NCI-H2107 (cell line): ENCODE results near the gene RAB4B.
"Not testable (repeated sequence)": the region's sequence is repeated elsewhere in the genome, so short reads cannot be mapped to it uniquely, and the experiment has no call there.

Source experiments
- DNase-seq: peaks from one replicate; lab custom pipeline; 2025; lab: John Stamatoyannopoulos, UW

RAB4B gene, protein sequence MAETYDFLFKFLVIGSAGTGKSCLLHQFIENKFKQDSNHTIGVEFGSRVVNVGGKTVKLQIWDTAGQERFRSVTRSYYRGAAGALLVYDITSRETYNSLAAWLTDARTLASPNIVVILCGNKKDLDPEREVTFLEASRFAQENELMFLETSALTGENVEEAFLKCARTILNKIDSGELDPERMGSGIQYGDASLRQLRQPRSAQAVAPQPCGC

DNA sequence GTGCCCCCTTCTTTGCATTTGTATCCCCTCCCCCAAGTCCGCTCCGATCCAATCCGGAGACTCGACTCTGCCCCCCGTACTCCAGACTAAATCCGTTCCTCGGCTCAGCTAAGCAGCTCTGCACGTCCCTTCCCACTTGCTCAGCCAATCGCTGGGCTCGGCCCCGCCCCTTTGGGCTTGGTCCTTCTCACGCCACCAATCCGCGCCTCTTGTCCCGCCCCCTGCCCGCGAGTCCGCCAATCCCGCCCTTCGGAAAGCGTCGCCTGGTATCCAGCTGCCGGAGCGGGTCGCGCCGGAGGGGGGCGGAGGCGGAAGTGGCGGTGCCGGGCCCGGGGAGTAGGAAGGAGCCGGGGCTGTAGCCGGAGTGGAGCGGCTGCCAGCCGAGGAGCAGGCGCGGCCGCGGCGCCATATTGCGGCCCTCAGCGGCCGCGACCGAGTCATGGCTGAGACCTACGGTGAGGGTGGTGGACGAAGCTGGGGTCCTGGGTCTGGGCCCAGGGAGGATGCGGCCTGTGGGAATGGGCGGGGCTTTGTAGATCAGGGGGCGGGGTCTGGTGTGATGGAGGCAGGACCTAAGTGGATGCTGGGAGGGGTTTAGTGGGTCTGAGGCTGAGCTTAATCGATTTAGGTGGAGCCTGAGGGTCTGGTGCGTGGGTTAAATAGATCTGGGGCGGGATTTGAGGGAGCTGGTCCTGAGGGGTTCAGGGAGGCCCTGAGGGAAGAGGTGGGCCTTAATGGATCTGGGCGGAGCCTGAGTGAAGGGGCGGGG is at the start of gene RAB4B:
Gene RAB4B (plus strand): TSS at position 311 of the 769 bp plus-strand sequence. CDS start 129 bp downstream, at position 440.
- DNase-seq = peak; percentile 98

DNA sequence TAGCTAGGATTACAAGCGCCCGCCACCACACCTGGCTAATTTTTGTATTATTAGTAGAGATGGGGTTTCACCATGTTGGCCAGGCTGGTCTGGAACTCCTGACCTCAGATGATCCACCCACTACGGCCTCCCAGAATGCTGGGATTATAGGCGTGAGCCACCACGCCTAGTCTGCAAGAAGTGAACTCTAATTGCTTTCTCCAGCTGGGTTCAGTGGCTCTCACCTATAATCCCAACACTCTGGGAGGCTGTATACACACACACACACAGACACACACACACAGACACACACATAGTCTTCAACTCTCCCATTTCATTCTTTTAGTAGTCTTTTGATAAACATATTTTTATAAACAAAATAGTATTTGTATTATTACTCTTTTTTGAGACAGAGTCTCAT is 48.0 kb upstream of the RAB4B start:
- not testable (repeated sequence) for DNase-seq

DNA sequence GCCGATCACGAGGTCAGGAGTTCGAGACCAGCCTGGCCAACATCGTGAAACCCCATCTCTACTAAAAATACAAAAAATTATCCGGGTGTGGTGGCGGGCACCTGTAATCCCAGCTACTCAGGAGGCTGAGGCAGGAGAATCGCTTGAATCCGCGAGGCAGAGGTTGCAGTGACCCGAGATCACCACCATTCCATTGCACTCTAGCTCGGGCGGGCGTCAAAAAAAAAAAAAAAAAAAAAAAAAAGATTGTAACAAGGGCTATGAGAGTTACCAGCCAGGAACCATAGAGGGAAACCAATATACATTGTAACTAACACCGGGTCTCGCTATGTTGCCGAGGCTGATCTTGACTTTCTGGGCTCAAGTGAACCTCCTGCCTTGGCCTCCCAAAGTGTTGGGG is 45.7 kb upstream of the RAB4B start:
- DNase-seq = not testable (repeated sequence)

DNA sequence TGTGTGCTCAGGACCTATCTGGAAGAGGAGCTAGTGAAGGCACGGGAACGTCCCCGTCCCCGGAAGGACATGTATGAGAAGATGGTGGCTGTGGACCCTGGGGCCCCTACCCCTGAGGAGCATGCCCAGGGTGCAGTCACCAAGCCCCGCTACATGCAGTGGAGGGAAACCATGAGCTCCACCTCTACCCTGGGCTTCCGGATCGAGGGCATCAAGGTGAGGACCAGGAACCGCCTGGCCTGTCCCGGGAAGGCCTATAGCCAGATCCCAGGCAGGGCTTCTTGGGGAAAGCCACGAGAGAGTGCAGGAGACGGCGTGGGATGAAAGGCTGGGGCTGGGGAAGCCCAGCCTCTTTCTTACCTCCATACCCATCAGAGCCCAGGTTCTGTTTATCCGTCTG is 44.9 kb upstream of the RAB4B start:
- DNase-seq = no peak

DNA sequence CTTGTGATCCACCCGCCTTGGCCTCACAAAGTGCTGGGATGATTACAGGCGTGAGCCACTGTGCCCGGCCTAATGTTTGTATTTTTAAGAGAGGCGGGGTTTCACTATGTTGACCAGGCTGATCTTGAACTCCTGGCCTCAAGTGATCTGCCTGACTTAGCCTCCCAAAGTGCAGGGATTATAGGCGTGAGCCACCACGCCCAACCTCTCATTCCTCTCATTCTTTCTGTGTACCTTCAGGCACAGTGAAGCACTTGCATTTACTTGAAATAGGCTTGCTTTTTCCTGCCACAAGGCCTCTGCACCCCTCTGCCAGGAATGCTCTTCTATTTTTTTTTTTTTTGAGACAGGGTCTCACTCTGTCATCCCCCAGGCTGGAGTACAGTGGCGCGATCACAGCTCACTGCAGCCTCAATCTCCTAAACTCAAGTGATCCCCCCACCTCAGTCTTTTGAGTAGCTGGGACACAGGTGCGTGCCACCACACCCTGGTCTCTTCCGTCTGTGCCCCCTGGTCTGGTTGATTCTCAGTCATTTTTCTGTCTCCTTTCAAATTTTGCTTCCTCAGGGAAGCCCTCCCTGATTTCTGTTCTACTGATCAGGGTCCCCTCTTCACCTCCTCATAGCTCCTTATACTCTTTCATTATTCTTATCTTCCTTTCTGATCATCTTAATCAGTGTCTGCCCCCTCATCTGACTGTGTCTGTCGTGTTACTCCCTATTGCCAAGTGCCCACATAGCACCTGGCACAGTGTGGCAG is 42.9 kb upstream of the RAB4B start:
- no peak for DNase-seq

DNA sequence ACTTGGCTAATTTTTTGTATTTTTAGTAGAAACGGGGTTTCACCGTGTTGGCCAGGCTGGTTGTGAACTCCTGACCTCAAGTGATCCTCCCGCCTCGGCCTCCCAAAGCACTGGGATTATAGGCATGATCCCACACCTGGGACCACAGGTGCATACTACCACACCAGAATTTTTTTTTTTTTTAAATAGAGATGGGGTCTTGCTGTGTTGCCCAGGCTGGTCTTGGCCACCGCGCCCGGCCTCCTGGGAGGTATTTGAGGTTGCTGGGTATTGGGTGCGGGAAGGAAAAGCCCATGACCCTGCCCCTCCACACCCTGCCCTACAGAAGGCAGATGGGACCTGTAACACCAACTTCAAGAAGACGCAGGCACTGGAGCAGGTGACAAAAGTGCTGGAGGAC is 41.4 kb upstream of the RAB4B start:
- no peak for DNase-seq

DNA sequence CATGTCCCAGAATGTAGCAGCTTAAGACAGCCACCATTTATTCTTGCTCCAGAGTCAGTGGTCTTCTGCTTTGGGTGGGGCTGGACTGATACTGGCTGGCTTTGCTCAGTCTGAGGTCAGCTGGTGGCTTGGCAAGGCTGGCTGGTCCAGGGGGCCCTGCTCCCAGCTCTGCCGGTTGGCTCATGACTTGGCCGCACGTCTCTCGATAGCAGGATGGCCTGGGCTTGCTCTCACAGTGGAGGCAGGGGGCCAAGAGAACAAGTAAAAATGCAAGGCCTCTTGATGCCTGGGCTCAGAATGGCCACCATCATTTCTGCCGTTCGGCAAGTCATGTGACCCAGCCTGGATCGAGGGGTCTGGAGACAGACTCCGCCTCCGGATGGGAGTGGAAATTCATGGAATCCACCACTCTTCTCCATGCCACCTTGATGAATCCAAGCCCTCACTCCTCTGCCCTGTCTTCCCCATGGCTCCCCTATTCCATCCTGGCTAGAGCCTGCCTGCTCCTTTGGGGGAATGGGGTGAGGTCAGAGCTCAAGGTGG is 40.9 kb upstream of the RAB4B start:
- no peak for DNase-seq

DNA sequence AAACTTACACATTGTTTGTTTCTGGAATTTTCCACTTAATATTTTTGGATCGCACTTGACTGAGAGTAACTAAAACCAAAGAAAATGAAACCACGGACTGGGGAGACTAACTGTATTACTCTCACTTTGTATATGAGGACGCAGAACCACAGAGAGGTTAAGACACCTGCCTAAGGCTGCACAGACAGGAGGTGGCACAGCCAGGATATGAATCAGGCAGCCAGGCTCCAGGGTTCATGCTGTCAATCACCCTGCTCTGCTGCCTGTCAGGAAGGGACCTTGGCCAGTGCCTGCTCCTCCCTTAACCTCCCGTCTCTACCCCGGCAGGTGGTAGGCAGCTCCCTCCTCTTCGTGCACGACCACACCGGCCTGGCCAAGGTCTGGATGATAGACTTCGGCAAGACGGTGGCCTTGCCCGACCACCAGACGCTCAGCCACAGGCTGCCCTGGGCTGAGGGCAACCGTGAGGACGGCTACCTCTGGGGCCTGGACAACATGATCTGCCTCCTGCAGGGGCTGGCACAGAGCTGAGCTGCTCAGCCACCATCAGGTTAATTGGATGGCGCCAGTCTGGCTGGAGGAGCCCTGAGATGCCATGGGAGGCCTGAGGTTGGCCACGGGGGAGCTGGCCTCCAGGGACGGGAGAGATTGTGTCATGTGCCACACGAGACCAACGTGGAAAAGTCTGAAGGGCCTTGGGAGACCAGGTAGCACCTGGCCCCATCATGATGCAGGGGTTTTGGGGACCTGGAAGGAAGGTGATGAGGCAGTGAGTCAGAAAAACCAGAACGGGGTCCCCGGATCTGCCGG is 38.8 kb upstream of the RAB4B start:
- no peak for DNase-seq

DNA sequence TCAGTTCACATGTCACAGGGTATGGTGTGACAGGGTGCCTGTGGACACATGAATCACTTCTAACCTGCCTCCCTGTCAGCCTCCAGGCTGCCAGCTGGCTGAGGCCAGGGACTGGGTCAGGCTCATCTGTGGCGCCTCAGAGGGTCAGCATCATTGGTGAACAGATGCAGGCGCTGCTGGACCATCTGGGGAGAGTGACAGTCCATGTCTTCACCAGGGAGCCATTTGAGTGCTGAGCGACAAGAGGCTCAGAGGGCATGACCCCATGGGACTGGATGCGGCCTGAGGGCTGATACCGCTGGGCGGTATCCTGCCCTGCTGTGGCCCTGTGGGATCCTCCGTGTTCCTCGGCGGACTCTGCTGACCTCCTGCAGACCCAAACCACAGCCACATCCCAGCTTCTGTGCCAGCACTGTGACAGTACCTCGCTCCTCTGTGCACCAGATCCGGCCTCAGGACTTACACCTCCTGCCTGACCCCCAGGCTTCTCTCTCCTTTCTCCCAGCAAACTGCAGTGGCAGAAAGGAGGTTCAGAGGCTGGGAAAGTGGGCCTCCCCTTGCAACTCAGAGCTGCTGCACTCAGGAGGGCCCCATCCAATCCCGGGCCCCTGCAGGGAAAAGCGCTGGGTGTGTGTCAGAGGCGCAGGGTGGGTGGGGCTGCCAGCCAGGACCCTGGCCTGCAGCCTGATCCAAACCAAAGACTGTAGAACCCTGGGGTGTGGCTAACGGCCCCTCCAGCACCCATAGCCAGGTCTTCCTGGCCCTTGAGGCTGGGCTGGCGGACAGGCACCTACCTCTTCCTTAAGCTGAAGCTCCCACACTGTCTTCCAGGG is 38.0 kb upstream of the RAB4B start:
- no peak for DNase-seq

DNA sequence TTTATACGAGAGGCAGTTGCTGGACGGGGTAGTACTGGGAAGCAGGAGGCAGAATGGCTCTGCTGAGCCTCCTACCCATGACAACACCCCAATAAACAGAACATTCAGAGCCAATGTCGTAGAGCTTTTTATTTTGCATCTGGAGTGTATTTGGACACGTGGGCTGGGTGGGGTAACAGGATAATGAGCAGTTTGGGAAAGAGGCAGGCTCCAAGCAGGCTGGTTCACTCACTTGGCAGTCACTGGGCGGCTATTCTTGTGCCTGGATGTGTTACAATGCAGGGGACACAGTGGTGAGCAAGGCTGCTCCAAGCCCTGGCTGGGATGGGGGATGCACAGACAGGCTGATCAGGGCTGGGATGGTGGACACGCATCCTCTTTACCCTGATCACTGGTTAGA is 37.3 kb upstream of the RAB4B start:
- no peak for DNase-seq

DNA sequence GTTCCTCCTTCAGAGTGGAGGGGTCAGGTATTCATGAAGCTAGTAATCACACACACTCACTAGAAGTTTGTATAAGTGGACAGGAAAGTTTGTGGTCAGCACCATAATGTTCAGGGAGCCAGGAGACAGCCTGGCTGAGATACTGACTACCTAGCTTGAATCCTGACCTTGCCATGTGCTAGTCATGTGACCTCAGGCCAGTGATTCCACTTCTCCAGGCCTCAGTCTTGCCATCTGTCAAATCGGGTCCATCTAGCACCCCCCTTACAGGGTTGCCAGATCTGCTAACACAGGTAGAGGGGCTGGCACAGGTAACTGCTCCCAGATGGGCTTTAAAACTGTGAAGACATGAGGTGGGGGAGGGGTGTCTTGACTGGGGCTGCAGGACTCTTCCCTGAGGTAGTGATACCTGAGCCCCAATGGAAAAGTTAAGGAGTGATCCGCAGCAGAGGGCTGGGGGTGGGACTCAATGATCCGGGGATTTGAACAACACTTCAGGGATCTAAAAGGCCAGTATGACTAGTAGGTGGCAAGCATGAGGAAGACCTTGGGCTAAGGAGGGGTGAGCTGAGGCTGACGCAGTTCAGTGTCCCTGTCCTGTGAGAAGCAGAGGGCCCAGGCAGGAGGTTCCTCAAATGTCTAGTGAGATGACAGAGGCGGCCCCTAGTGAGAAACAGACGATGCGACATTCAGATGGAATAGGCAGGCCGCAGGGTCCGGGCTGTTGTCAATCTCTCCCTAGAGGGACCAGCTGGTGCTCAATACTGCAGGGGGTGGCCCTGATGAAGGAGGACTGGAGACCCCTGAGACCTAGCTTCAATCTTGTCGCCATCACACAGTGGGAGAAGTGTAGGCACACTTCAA is 36.3 kb upstream of the RAB4B start:
- no peak for DNase-seq

DNA sequence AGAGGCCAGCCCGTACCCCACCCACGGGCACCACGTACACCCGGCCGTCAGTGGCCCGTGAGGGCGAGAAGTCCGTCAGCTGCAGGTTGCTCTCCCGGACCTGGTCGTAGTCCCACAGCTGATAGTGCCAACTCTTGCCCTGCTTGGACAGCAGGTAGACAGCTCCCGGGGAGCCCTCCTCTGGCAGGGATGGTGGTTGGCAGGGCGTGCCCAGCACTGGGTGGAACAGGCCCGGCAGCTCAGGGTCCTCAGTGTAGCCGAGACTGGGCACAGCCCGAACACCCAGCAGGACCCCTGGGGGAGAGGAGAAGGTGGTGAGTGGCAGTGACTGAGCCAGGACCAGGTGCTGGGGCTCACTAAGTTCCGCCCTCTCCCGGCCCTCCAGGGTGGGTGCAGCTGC is 35.6 kb upstream of the RAB4B start:
- no peak for DNase-seq

DNA sequence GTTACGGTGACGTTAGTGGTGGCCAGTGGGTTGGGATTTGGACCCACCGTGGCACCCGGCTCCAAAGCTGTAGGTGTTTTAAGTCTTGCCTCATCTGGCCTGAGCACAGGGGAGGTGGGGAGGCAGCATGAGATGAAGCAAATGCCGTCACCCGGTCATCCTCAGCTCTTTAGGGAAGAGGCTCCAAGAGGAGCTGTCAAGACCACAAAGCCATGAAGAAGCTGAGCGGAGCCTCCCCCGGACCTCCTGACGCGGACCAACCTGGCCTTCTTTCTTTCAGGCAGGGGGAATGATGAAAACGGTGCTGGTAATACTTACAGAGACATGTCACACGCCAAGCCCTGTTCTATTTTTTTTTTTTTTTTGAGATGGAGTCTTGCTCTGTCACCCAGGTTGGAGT is 35.2 kb upstream of the RAB4B start:
- no peak for DNase-seq

DNA sequence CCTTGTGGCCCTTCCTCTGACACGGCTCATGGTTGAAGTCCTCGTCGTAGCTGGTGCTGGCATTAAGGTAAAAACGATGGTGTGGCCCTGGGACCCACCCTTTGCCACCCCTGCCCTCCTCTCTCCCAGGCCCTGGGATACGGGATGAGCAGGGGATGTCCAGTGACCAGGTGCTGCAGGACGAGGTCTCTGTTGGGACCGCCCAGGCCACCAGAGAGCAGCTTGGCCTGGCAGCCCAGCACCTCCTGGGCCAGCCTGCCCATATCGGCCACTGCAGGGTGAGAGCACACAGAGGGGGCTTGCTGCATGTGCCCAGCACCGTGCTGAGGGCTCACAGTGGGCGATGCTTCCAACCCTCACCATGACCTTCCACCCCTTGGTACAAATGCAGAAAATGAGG is 34.1 kb upstream of the RAB4B start:
- no peak for DNase-seq

DNA sequence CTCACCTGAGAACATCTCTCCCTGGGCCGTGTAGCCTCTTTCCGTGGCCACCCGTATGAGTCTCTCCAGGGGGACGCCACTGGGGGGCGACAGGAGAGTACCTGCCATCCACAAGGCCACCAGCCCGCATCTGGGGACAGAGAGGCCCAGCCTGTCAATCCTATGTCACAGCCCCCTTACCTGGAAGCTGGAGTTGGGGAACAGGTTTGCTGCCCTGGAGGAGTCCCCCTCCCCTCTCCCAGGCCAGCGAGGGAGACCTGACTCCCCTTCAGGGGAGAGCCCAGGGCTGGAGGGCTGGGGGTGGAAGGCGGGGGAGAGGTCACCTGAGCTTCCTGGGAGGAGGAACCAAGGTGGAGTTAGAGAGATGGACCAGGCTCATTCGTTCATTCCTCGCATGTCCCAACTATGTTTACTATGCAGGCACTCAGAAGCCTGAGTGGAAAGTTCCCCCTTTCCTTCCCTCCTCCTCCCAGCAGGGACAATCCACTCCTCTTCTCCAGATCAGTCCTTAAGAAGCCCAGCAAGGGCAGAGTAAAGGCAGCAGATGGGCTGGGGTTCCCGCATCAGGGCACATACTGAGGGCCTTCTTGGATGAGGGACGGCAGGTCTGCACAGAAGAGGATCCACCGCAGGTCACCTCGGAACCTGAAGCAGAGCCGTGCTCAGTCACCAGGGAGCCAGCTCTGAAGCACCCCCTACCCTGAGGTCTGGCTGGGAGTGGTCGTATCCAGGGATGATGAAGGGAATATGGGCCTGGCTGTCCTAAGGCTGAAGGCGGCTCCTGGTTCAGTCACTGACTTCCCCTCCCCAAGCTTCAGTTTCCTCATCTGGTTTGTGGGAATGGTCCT is 33.3 kb upstream of the RAB4B start:
- no peak for DNase-seq

DNA sequence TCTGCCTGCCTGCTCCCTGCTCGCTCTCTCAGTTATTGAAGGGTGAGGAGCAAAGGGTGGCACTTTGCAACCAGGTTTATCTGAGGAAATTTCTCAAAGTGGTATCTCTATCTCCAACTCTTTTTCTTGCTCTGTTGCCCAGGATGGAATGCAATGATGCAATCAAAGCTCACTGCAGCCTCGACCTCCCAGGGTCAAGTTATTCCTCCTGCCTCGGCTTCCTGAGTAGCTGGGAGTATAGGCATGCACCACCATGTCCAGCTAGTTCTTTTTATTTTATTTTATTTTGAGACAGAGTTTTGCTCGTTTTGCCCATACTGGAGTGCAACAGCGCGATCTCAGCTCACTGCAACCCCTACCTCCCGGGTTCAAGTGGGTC is 32.7 kb upstream of the RAB4B start:
- no peak for DNase-seq

DNA sequence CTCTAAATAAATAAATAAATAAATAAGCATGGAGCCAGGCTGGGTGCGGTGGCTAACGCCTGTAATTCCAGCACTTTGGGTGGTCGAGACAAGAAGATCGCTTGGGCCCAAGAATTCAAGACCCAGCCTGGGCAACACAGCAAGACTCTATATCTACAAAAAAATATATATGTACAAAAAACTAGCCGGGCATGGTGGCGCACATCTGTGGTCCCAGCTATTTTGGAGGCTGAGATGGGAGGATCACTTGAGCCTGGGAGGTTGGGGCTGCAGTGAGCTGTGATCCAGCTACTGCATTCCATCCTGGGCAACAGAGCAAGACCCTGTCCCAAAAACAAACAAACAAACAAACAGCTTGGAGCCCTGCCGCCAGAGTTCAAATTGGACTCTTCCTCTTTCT is 30.5 kb upstream of the RAB4B start:
- DNase-seq = no peak

DNA sequence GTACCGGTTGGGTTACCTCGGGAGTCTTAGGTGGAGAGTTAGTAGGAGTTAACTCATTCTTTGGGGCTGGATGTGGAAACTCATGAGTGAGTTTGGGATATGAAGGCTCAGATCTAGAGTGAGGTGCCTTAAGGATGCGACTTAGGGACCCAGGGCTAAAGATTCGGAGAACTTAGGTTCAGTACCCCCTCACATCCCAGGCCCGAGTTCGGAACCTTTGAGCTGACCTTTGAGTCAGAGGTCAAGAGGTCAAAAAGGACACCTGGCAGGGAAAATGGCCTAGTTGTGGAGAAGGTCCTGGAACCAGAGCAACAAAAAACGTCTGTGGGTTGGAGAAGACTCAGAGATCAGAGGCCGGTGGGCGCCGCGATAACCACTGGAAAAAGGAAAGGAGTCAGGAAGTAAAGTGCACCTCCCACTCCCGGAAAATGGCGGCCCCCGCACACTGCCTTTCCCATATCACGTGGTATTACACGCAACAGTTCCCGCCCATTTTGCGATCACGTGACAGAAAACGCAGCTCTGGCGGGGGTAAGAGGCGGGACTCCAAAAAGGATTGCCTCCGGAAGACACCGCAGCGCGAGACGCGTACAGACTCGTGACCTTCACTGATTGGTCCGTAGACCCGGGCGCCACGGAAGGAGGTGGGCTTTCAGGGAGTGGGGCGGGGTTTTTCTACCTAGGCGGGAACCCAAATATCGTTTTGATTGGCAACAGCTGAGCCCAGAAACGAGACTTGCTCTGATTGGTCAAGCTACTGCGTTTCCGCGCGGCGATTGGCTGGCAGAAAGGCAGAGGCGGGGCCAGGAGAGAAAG is 27.8 kb upstream of the RAB4B start, which contains the start of gene ACTMAP:
Gene ACTMAP (minus strand): TSS at position 420 of the 816 bp plus-strand sequence. CDS start 674 bp downstream, outside the sequence.
- peak; percentile 99 for DNase-seq
